Loucy (cell line): Measurements from ENCODE around the gene IL1A.

Experiments
- CTCF ChIP-seq: fragments of 200-600 bp; sonication (generic); conservative IDR thresholded peaks from 2 replicates; pipeline ENCODE4 v1.5.1; 2014; ENCODE audit warnings: mild to moderate bottlenecking, antibody characterized with exemption, low read length
- EZH2phosphoT487 ChIP-seq: fragments of 200-600 bp; IDR thresholded peaks from 2 replicates; pipeline ENCODE4 v1.6.1; 2018; ENCODE audit warnings: antibody characterized with exemption, mild to moderate bottlenecking, moderate library complexity, borderline replicate concordance

DNA sequence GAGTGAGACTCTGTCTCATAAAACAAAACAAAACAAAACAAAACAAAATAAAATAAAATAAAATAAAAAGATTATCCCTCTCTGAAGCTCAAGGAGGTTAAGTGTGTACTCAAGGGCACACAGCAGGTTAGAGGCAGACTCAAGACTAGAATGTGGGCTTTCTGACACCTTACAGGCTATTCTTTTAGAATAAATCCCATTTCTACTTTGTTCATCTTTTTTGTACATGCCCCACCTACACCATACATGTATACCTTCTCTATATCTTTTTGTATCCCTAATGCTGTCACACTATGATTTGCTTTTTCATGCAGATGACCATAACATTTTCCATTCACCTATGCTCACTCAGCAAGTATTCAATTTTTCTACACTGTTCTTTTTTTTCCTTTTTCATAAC is 49.7 kb upstream of the IL1A start:
- no peak for TF ChIP-seq CTCF
- TF ChIP-seq EZH2phosphoT487: no peak
